ENCODE results near the gene PDE11A. TPM values are rescaled to one million over a fixed set of nuclear protein-coding genes. Genes with fewer than 3 reads are reported as not detected.

The PDE11A gene
- total and polyA plus RNA-seq, 2 of the 8 experiments (the other 6 are each of a cell fraction or from before 2014, with no cell fraction given), result 0.19 to 0.23 TPM

- no peak for DNase-seq (ENCODE audit: low read depth in 1 of 2, low spot score in 2 of 2)
- Histone ChIP-seq H2AK5ac (ENCODE audit: low read depth, low read length) (no peak overlapping the region), H3K79me2 (ENCODE audit: control insufficient read depth in 1 of 2, insufficient read depth in 2 of 2, low read length in 2 of 2) (peaks cover 0 to 3% of the 10 kb centered on the region in 2 experiments; a peak in 1 of 4 replicates), H3K56ac (replicated peaks; ENCODE audit: insufficient read length, low read depth, low read length) (no peak overlapping the region), H3K4me3 (ENCODE audit: extremely low read depth in 1 of 4, insufficient read depth in 2 of 4, low read depth in 3 of 4, low read length in 4 of 4) (no peak overlapping the region), H2BK20ac (ENCODE audit: low read length) (no peak overlapping the region), H2BK120ac (replicated peaks; ENCODE audit: low read depth, low read length) (no peak overlapping the region), H4K91ac (replicated peaks; ENCODE audit: insufficient read length, low read length) (no peak overlapping the region), H3K23ac (ENCODE audit: insufficient read length) (no peak overlapping the region), H4K8ac (ENCODE audit: extremely low read depth, insufficient read depth, low read length) (no peak overlapping the region), H2BK5ac (ENCODE audit: low read depth, low read length) (no peak overlapping the region), H3K9me3 (ENCODE audit: insufficient read depth in 2 of 2, low read depth in 1 of 2, low read length in 1 of 2) (no peaks in the 10 kb centered on the region), H3K4ac (replicated peaks; ENCODE audit: insufficient read length, low read depth, low read length) (no peak overlapping the region), H3K36me3 (ENCODE audit: control insufficient read depth in 2 of 4, insufficient read depth in 4 of 4, low read length in 3 of 4) (no peaks in the 10 kb centered on the region), H2BK12ac (ENCODE audit: low read depth, low read length) (no peak overlapping the region), H3K23me2 (ENCODE audit: low read depth, low read length) (peaks cover 8% of the 10 kb centered on the region; the same call in 1 of the 2 replicates), H2AFZ (ENCODE audit: low read length) (no peak overlapping the region), H3K4me2 (ENCODE audit: insufficient read depth in 1 of 2, low read depth in 2 of 2, low read length in 2 of 2) (no peak overlapping the region), H2BK15ac (ENCODE audit: low read length) (no peak overlapping the region), H4K20me1 (replicated peaks in 1 of 2; ENCODE audit: control insufficient read depth in 1 of 2, insufficient read depth in 2 of 2, low read length in 2 of 2) (no peaks in the 10 kb centered on the region), H3K14ac (ENCODE audit: insufficient read length) (no peak overlapping the region), H3K9ac (replicated peaks in 1 of 4; ENCODE audit: extremely low read depth in 1 of 4, low read depth in 3 of 4, low read length in 3 of 4) (no peak overlapping the region), H3K27me3 (replicated peaks in 1 of 4; ENCODE audit: control insufficient read depth in 3 of 4, extremely low read depth in 1 of 4, insufficient read depth in 3 of 4, low read length in 3 of 4) (no peaks in the 10 kb centered on the region), H3K18ac (ENCODE audit: extremely low read depth, low read length) (no peak overlapping the region), H3K27ac (ENCODE audit: low read depth, low read length) (no peak overlapping the region), H3K4me1 (replicated peaks in 1 of 4; ENCODE audit: control insufficient read depth in 3 of 4, insufficient read depth in 4 of 4, low read length in 3 of 4) (peaks cover 0 to 4% (median 0%) of the 10 kb centered on the region in 4 experiments; a peak in 1 of 7 replicates), H3K79me1 (ENCODE audit: low read depth, low read length) (no peaks in the 10 kb centered on the region), H4K5ac (ENCODE audit: insufficient read length, low read depth, low read length) (no peak overlapping the region)
- no peak for FAIRE-seq
- 10% methylated on average over 1 of the region's 1 CpG; no CpG with 5 or more reads in 1 of the 2 experiments for WGBS, 2 experiments (ENCODE audit: extremely low coverage in 1 of 2, insufficient coverage in 1 of 2, insufficient read length in 1 of 2, insufficient replicate concordance in 2 of 2, low coverage in 1 of 2, low lambda C conversion rate in 2 of 2, missing lambda C conversion rate in 1 of 2)
- peak; percentile 56 to 61 for TF ChIP-seq RAD21 (IDR thresholded peaks at IDR 0.05 in 1 of 2, conservative IDR thresholded peaks at IDR 0.05 in 1 of 2; ENCODE audit: low read depth in 2 of 2, low read length in 2 of 2)
- no peak for TF ChIP-seq TCF12 (IDR thresholded peaks at IDR 0.05; ENCODE audit: low read depth, low read length)
- TF ChIP-seq CTCF (IDR thresholded peaks at IDR 0.05; ENCODE audit: control extremely low read depth in 1 of 3, insufficient read depth in 1 of 3, low read depth in 1 of 3, low read length in 3 of 3), result peak in 2 of 3 experiments; percentile 28 to 35; a peak in 2 of 4 replicates
- TF ChIP-seq POLR2A (IDR thresholded peaks at IDR 0.05; ENCODE audit: control extremely low read depth in 1 of 2, low read depth in 2 of 2, low read length in 2 of 2), result no peak
- POLR2A ChIA-PET (ENCODE audit: partially characterized antibody), result no interaction called here
- CTCF ChIA-PET (ENCODE audit: partially characterized antibody), result interaction anchor here (1.1 to 5.4 kb wide), 5 partner anchors 21 to 286 kb away, joined by 3 to 65 read pairs (median 8); no protein-coding TSS in a partner anchor
These were observed 37.2 kb upstream of the PDE11A start for GRCh38 chr2:178109813-178110212.

Data from H1 (cell line).